ENCODE measurements around the gene TNN.

DNA sequence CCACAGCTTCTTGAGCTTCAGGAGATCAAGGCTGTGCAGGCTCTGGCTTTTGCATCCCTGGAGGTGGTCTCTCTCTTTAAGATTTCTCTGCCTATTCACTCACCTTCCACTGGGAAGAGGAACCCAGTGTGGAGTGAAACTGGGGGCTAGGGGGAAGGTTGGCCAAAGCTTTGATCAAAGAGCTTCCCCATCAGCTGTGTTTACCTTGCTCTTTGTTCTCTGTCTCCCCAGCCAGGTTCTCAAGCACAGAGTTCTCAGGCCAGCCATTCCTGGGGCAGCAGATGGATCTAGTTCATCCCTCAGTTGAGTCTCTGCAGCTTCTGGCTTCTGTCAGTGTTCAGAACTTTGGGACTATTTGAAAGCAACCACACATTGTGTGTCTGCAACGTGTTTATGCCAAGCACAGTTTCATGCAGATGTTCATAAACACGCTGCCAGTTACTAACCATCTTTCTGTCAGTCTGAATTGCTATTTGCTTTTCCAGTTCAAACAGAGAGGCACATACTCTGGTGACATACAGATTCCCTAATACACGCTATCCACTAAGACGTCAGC lies 27.2 kb upstream of the TNN start:
- TF ChIP-seq CTCF (IDR thresholded peaks at IDR 0.05) (no peak), EP300 (IDR thresholded peaks at IDR 0.05) (no peak), POLR2A (IDR thresholded peaks at IDR 0.05) (no peak)

Measured in ovary (tissue), 3 donors.